HepG2 (cell line): ENCODE results near the gene DIP2C.

Experiments used
- ADNP ChIP-seq: sonication (generic); formaldehyde crosslinking; IDR thresholded peaks from 2 replicates; pipeline ENCODE4 v1.4.0; 2020; ENCODE audit warnings: missing genetic modification reagents
- DR1 ChIP-seq: sonication (generic); formaldehyde crosslinking; IDR thresholded peaks from 2 replicates; pipeline ENCODE4 v1.8.0; 2021; ENCODE audit warnings: mild to moderate bottlenecking, missing genetic modification reagents, inconsistent platforms
- ETV6 ChIP-seq: sonication (generic); formaldehyde crosslinking; conservative IDR thresholded peaks from 2 replicates; pipeline ENCODE4 v1.4.0; 2020; ENCODE audit warnings: missing genetic modification reagents
- EZH2 ChIP-seq: conservative IDR thresholded peaks from 2 replicates; pipeline ENCODE4 v1.6.1; 2012; ENCODE audit warnings: mild to moderate bottlenecking, low read depth, low read length, moderate library complexity
- FLYWCH1 ChIP-seq: sonication (generic); formaldehyde crosslinking; IDR thresholded peaks from 2 replicates; pipeline ENCODE4 v1.8.1; 2023; ENCODE audit warnings: mild to moderate bottlenecking, missing genetic modification reagents
- JUNB ChIP-seq: sonication (generic); formaldehyde crosslinking; IDR thresholded peaks from 2 replicates; pipeline ENCODE4 v1.8.0; 2022; ENCODE audit warnings: missing genetic modification reagents, mild to moderate bottlenecking, borderline replicate concordance
- KAT2B ChIP-seq: fragments of 150-350 bp; IDR thresholded peaks from 2 replicates; pipeline ENCODE4 v1.6.1; 2014; ENCODE audit warnings: low read depth, low read length, borderline replicate concordance
- TAF1 ChIP-seq: sonication (generic); formaldehyde crosslinking; IDR thresholded peaks from 2 replicates; pipeline ENCODE4 v1.4.0; 2020; ENCODE audit warnings: missing genetic modification reagents
- ZNF274 ChIP-seq: sonication (generic); formaldehyde crosslinking; IDR thresholded peaks from 2 replicates; pipeline ENCODE4 v1.5.1; 2020; ENCODE audit warnings: mild to moderate bottlenecking, missing genetic modification reagents

GRCh38 chr10:279655-280054 lies 409.8 kb downstream of the DIP2C start:
- no peak for TF ChIP-seq EZH2
- no peak for TF ChIP-seq TAF1 (CRISPR knock-in tag)
- no peak for TF ChIP-seq JUNB
- no peak for TF ChIP-seq ADNP (CRISPR knock-in tag)
- TF ChIP-seq DR1 (CRISPR knock-in tag) = no peak
- no peak for TF ChIP-seq ETV6 (CRISPR knock-in tag)
- TF ChIP-seq FLYWCH1 (CRISPR knock-in tag) = no peak
- no peak for TF ChIP-seq KAT2B
- no peak for TF ChIP-seq ZNF274
